ENCODE measurements around the gene CLASP1.

- no peak for TF ChIP-seq CTCF (IDR thresholded peaks at IDR 0.05; ENCODE audit: low read depth, low read length, missing input control)
- TF ChIP-seq TAF1 (conservative IDR thresholded peaks at IDR 0.05), result no peak
- no peak for TF ChIP-seq ZBTB33 (IDR thresholded peaks at IDR 0.05)
- no peak for TF ChIP-seq REST (IDR thresholded peaks at IDR 0.05)
Observed at GRCh38 chr2:121530212-121530705, 119.0 kb downstream of the CLASP1 start.
